HCT116 (cell line): ENCODE data around the gene CLCN4. TPM values are rescaled to one million over a fixed set of nuclear protein-coding genes. Genes with fewer than 3 reads are reported as not detected.

Experiments used
- ATAC-seq: fragments of 200-7000 bp; cut with Tn5 transposase; 2 replicates; pipeline ENCODE4 v1.9.1; 2020; ENCODE audit warnings: mild to moderate bottlenecking, moderate library complexity
- BruUV-seq: library from RNA; stranded (reverse); fragments of 400-500 nt; replicated peaks from 2 replicates; lab custom pipeline; 2021; lab: Mats Ljungman, UMichigan
- CTCF ChIA-PET: fragments of 300-600 bp; sonication (Branson Sonifier 250); formaldehyde crosslinking; loops from one replicate; lab custom pipeline; 2021; ENCODE audit warnings: antibody characterized with exemption; lab: Charles Lee
- POLR2A ChIA-PET: fragments of 300-600, 350-600 bp; sonication (Branson Sonifier 250); formaldehyde crosslinking; loops from one replicate; lab custom pipeline; 2021; ENCODE audit warnings: antibody characterized with exemption; lab: Charles Lee
- RAD21 ChIA-PET, 2 experiments: fragments of 300-600 bp; sonication (Branson Sonifier 250); formaldehyde crosslinking; loops; one replicate each; lab custom pipeline; 2023; ENCODE audit warnings: low total read pairs in 2 of 2; ENCODE audit not compliant: uncharacterized antibody in 2 of 2, unreplicated experiment in 2 of 2, low non-redundant PET in 1 of 2; lab: Charles Lee
- DNase-seq: peaks from one replicate; pipeline ENCODE4 v3.0.0-alpha.2; 2010; ENCODE audit warnings: low read depth, low spot score
- H2AFZ ChIP-seq: fragments of 200-600 bp; shearing (Covaris generic), sonication (generic); 2 replicates; pipeline ENCODE4 v1.6.1; 2017; ENCODE audit warnings: low read depth, mixed run types, mixed read lengths, antibody characterized with exemption, low read length; ENCODE audit not compliant: poor library complexity, severe bottlenecking
- H3K27ac ChIP-seq: 2 replicates; pipeline ENCODE4 v1.5.1; 2012; ENCODE audit warnings: low read depth, low read length
- H3K27me3 ChIP-seq: fragments of 200-600 bp; sonication (generic); 2 replicates; pipeline ENCODE4 v1.6.1; 2016; ENCODE audit warnings: mixed run types, low read length, mixed read lengths; ENCODE audit not compliant: insufficient read depth
- H3K36me3 ChIP-seq, 2 experiments: fragments of 200-500 bp in 1 of 2; fragments of 200-600 bp in 1 of 2; sonication (Bioruptor generic) in 1 of 2; sonication (generic) in 1 of 2; 2 replicates each; pipeline versions ENCODE4 v1.5.1 to v1.6.1; 2014 to 2016; ENCODE audit warnings: low read length in 2 of 2, inconsistent platforms in 1 of 2, mixed read lengths in 1 of 2, mixed run types in 1 of 2; ENCODE audit not compliant: insufficient read depth in 2 of 2, control insufficient read depth in 1 of 2
- H3K4me1 ChIP-seq, 2 experiments: fragments of 200-600 bp in 1 of 2; sonication (generic) in 1 of 2; 2 replicates each; pipeline versions ENCODE4 v1.5.1 to v1.6.1; 2012 to 2017; ENCODE audit warnings: low read length in 2 of 2, inconsistent platforms in 1 of 2, mild to moderate bottlenecking in 1 of 2, mixed read lengths in 1 of 2, mixed run types in 1 of 2, moderate library complexity in 1 of 2; ENCODE audit not compliant: insufficient read depth in 2 of 2, control insufficient read depth in 1 of 2
- H3K4me2 ChIP-seq: fragments of 200-600 bp; sonication (generic); 2 replicates; pipeline ENCODE4 v1.6.1; 2017; ENCODE audit warnings: mixed run types, low read length, mixed read lengths
- H3K4me3 ChIP-seq, 2 experiments: fragments of 200-600 bp in 1 of 2; sonication (generic) in 1 of 2; replicated peaks in 1 of 2; 2 replicates each; pipeline ENCODE4 v1.5.1; 2011 to 2016; ENCODE audit warnings: low read length in 2 of 2, control low read depth in 1 of 2, low read depth in 1 of 2, mild to moderate bottlenecking in 1 of 2, mixed read lengths in 1 of 2, mixed run types in 1 of 2
- H3K79me2 ChIP-seq: fragments of 200-600 bp; sonication (generic); 2 replicates; pipeline ENCODE4 v1.6.1; 2017; ENCODE audit warnings: mild to moderate bottlenecking, mixed run types, low read length, moderate library complexity, mixed read lengths; ENCODE audit not compliant: insufficient read depth
- H3K9ac ChIP-seq: fragments of 200-600 bp; sonication (generic); 2 replicates; pipeline ENCODE4 v1.6.1; 2016; ENCODE audit warnings: low read length, mixed read lengths
- H3K9me2 ChIP-seq: fragments of 200-600 bp; sonication (generic), shearing (Covaris generic); 2 replicates; pipeline ENCODE4 v1.6.1; 2017; ENCODE audit warnings: mixed run types, mild to moderate bottlenecking, moderate library complexity; ENCODE audit not compliant: insufficient read depth
- H3K9me3 ChIP-seq, 2 experiments: fragments of 200-500 bp in 1 of 2; fragments of 200-600 bp in 1 of 2; sonication (Bioruptor generic) in 1 of 2; sonication (generic) in 1 of 2; 2 replicates each; pipeline ENCODE4 v1.6.1; 2014 to 2017; ENCODE audit warnings: low read length in 2 of 2, mixed read lengths in 2 of 2, inconsistent platforms in 1 of 2, low read depth in 1 of 2, mild to moderate bottlenecking in 1 of 2, mixed run types in 1 of 2, moderate library complexity in 1 of 2; ENCODE audit not compliant: control insufficient read depth in 1 of 2, insufficient read depth in 1 of 2
- H4K20me1 ChIP-seq: fragments of 200-600 bp; sonication (generic), shearing (Covaris generic); 2 replicates; pipeline ENCODE4 v1.6.1; 2017; ENCODE audit warnings: mixed run types, mild to moderate bottlenecking, moderate library complexity; ENCODE audit not compliant: insufficient read depth
- CBX3 ChIP-seq: IDR thresholded peaks from 2 replicates; pipeline ENCODE4 v1.6.1; 2012; ENCODE audit warnings: low read depth
- CEBPB ChIP-seq: IDR thresholded peaks from 2 replicates; pipeline ENCODE4 v1.6.1; 2012; ENCODE audit warnings: low read depth
- CTCF ChIP-seq, 3 experiments: fragments of 200-600 bp in 1 of 3; sonication (generic) in 1 of 3; IDR thresholded peaks in 2 of 3; conservative IDR thresholded peaks in 1 of 3; 2 replicates each; pipeline ENCODE4 v1.5.1; 2012 to 2017; ENCODE audit warnings: low read depth in 2 of 3, low read length in 2 of 3, antibody characterized with exemption in 1 of 3, borderline replicate concordance in 1 of 3, control low read depth in 1 of 3, mild to moderate bottlenecking in 1 of 3, mixed read lengths in 1 of 3, mixed run types in 1 of 3, moderate library complexity in 1 of 3; ENCODE audit not compliant: insufficient read depth in 1 of 3
- EGR1 ChIP-seq: IDR thresholded peaks from 2 replicates; pipeline ENCODE4 v1.6.1; 2012; ENCODE audit warnings: low read depth
- ELF1 ChIP-seq: IDR thresholded peaks from 2 replicates; pipeline ENCODE4 v1.6.1; 2012; ENCODE audit warnings: low read depth, borderline replicate concordance
- EZH2 ChIP-seq: fragments of 200-600 bp; sonication (generic); IDR thresholded peaks from 2 replicates; pipeline ENCODE4 v1.6.1; 2017; ENCODE audit warnings: antibody characterized with exemption, mixed run types
- FOSL1 ChIP-seq: IDR thresholded peaks from 2 replicates; pipeline ENCODE4 v1.6.1; 2012; ENCODE audit warnings: low read depth
- POLR2AphosphoS5 ChIP-seq: IDR thresholded peaks from 2 replicates; pipeline ENCODE4 v1.6.1; 2011; ENCODE audit warnings: mild to moderate bottlenecking, low read depth, low read length, moderate library complexity
- RAD21 ChIP-seq: IDR thresholded peaks from 2 replicates; pipeline ENCODE4 v1.6.1; 2012; ENCODE audit warnings: low read depth, mild to moderate bottlenecking
- SP1 ChIP-seq: IDR thresholded peaks from 2 replicates; pipeline ENCODE4 v1.6.1; 2012; ENCODE audit warnings: low read depth
- SRF ChIP-seq: IDR thresholded peaks from 2 replicates; pipeline ENCODE4 v1.6.1; 2012; ENCODE audit warnings: low read depth
- ZBTB33 ChIP-seq: IDR thresholded peaks from 2 replicates; pipeline ENCODE4 v1.6.1; 2011; ENCODE audit warnings: mild to moderate bottlenecking, low read length, moderate library complexity; ENCODE audit not compliant: insufficient replicate concordance; ENCODE audit errors: extremely low read depth
- ZFX ChIP-seq: fragments of 450-650 bp; IDR thresholded peaks from 2 replicates; pipeline ENCODE4 v1.6.1; 2017
- ZNF274 ChIP-seq: fragments of 200-500 bp; sonication (Bioruptor generic); IDR thresholded peaks from 2 replicates; pipeline ENCODE4 v1.6.1; 2014; ENCODE audit warnings: mild to moderate bottlenecking, low read depth, low read length, inconsistent platforms
- intact Hi-C: fragments of 100-400 bp; cut with micrococcal nuclease; formaldehyde crosslinking; loops from 2 replicates; pipeline ENCODE4 v1.10.0; 2022
- total RNA-seq: library from RNA; stranded (reverse); gene quantifications from one replicate; pipeline ENCODE4 v1.2.1, GENCODE V29; 2021; ENCODE audit not compliant: unreplicated experiment

Gene CLCN4
- total RNA-seq, 1 experiment from 2014 or later = 3.1 TPM

- Histone ChIP-seq H3K4me1 (no peaks in the 10 kb centered on the region), H3K27me3 (no peaks in the 10 kb centered on the region), H2AFZ (no peak overlapping the region), H3K9ac (no peak overlapping the region), H3K4me3 (no peak overlapping the region), H3K27ac (no peak overlapping the region), H3K79me2 (no peaks in the 10 kb centered on the region), H3K4me2 (no peak overlapping the region), H3K36me3 (no peaks in the 10 kb centered on the region), H3K9me3 (no peaks in the 10 kb centered on the region), H3K9me2 (no peaks in the 10 kb centered on the region)
- CTCF ChIA-PET = no interaction called here
- POLR2A ChIA-PET = no interaction called here
- BruUV-seq = no TSS peak
- RAD21 ChIA-PET = no interaction called here
- no peak for DNase-seq
- intact Hi-C loops = no loop called here
- TF ChIP-seq POLR2AphosphoS5 (no peak), ELF1 (no peak), SP1 (no peak), CEBPB (no peak), SRF (no peak), ZFX (no peak), CBX3 (no peak), EZH2 (no peak), EGR1 (no peak), RAD21 (no peak), FOSL1 (no peak), CTCF (IDR thresholded peaks at IDR 0.05 in 2 of 3, conservative IDR thresholded peaks at IDR 0.05 in 1 of 3; ENCODE audit: borderline replicate concordance in 1 of 3, insufficient read depth in 1 of 3, low read depth in 2 of 3, low read length in 2 of 3) (no peak), ZBTB33 (no peak), ZNF274 (no peak)
- TF ChIP-seq, all 23 proteins: peak for 0
- H4K20me1 ChIP-seq = no peaks in the 10 kb centered on the region
- ATAC-seq = no peak
Observed at GRCh38 chrX:10112510-10112909, 44.3 kb upstream of the CLCN4 start.
